Upper lobe of left lung (tissue), 6 donors: ENCODE data around the gene CBLIF. TPM values are rescaled to one million over a fixed set of nuclear protein-coding genes. Genes with fewer than 3 reads are reported as not detected.
A peak's percentile ranks its signal among the peaks of the same experiment; 100 is the strongest.
"Not testable (repeated sequence)": the region's sequence is repeated elsewhere in the genome, so short reads cannot be mapped to it uniquely, and the experiment has no call there.

Source experiments
- ATAC-seq, 2 donors: fragments of 200-7000 bp; cut with Tn5 transposase; one replicate each; pipeline ENCODE4 v1.9.1; 2022; ENCODE audit warnings: mild to moderate bottlenecking in 2 of 2, moderate library complexity in 2 of 2; ENCODE audit not compliant: low FRiP score in 2 of 2
- DNase-seq, 2 donors: peaks; one replicate each; pipeline ENCODE4 v3.0.0-alpha.2; 2019 to 2020
- H3K27ac ChIP-seq, 4 donors: fragments of 200-600 bp; sonication (generic); one replicate each; pipeline ENCODE4 v1.5.1; 2016 to 2019
- H3K27me3 ChIP-seq, 4 donors: fragments of 200-600 bp; sonication (generic); one replicate each; pipeline ENCODE4 v1.5.1; 2017 to 2019
- H3K36me3 ChIP-seq, 4 donors: fragments of 200-600 bp; sonication (generic); one replicate each; pipeline ENCODE4 v1.5.1; 2016 to 2019
- H3K4me1 ChIP-seq, 4 donors: fragments of 200-600 bp; sonication (generic); one replicate each; pipeline ENCODE4 v1.5.1; 2018 to 2019
- H3K4me3 ChIP-seq, 4 donors: fragments of 200-600 bp; sonication (generic); one replicate each; pipeline ENCODE4 v1.5.1; 2017 to 2019; ENCODE audit warnings: mild to moderate bottlenecking in 2 of 4, moderate library complexity in 1 of 4
- H3K9me3 ChIP-seq, 4 donors: fragments of 200-600 bp; sonication (generic); one replicate each; pipeline ENCODE4 v1.5.1; 2018 to 2019
- CTCF ChIP-seq, 6 experiments: fragments of 450-650 bp in 4 of 6; fragments of 200-600 bp in 2 of 6; sonication (generic) in 2 of 6; IDR thresholded peaks; one replicate each; pipeline ENCODE4 v1.5.1; 2016 to 2019; ENCODE audit warnings: antibody characterized with exemption in 6 of 6
- EP300 ChIP-seq, 4 donors: sonication (generic); formaldehyde crosslinking; IDR thresholded peaks; one replicate each; pipeline ENCODE4 v1.5.1; 2017; ENCODE audit warnings: antibody characterized with exemption in 4 of 4, control low read depth in 2 of 4
- POLR2A ChIP-seq, 4 donors: fragments of 450-650 bp; IDR thresholded peaks; one replicate each; pipeline ENCODE4 v1.5.1; 2016 to 2017; ENCODE audit warnings: antibody characterized with exemption in 4 of 4, mild to moderate bottlenecking in 2 of 4
- POLR2AphosphoS5 ChIP-seq, 2 donors: sonication (generic); formaldehyde crosslinking; IDR thresholded peaks; one replicate each; pipeline ENCODE4 v1.5.1; 2017; ENCODE audit warnings: antibody characterized with exemption in 2 of 2
- WGBS, 2 donors: methylation state at CpG; one replicate each; pipeline ENCODE4 v1.1.5; 2017 to 2018; 5-methylcytosine and 5-hydroxymethylcytosine counted together
- total RNA-seq, 6 donors: library from RNA; depleted of rRNA in 4 of 6; stranded (reverse); fragments of >200 nt in 4 of 6; gene quantifications; one replicate each; pipeline versions ENCODE4 v1.1.0 to v1.2.1, GENCODE V29; 2016 to 2021
- donor health status: DM: no; HTN: no; CAD: no; lungs with moderate emphysema.
- donor health status: DM: no; HTN: yes; CAD: no; lungs with severe emphysema.

The CBLIF gene
- total RNA-seq, 6 donors from 2014 or later = not detected

GRCh38 chr11:59791639-59792038 lies 53.7 kb downstream of the CBLIF start:
- DNase-seq (no peak), ATAC-seq (no peak)
- Histone ChIP-seq H3K27me3 (no peaks in the 10 kb centered on the region), H3K27ac (peak overlapping the region in 2 of 4 donors; percentile 28 to 44), H3K9me3 (no peaks in the 10 kb centered on the region), H3K36me3 (peaks cover 14 to 89% (median 43%) of the 10 kb centered on the region in 4 donors), H3K4me3 (no peak overlapping the region), H3K4me1 (peaks cover 16 to 48% (median 34%) of the 10 kb centered on the region in 4 donors)
- 75 to 91% methylated on average over 4 of the region's 4 CpGs for WGBS, 2 donors
- TF ChIP-seq CTCF (IDR thresholded peaks at IDR 0.05) (no peak), EP300 (IDR thresholded peaks at IDR 0.05) (no peak), POLR2AphosphoS5 (IDR thresholded peaks at IDR 0.05) (no peak), POLR2A (IDR thresholded peaks at IDR 0.05) (no peak)

- H3K4me1 ChIP-seq = peaks cover 26 to 46% (median 30%) of the 10 kb centered on the region in 4 donors
- no peaks in the 10 kb centered on the region for H3K9me3 ChIP-seq
- H3K27me3 ChIP-seq = no peaks in the 10 kb centered on the region
- TF ChIP-seq POLR2AphosphoS5 (IDR thresholded peaks at IDR 0.05) (no peak), EP300 (IDR thresholded peaks at IDR 0.05) (no peak), CTCF (IDR thresholded peaks at IDR 0.05) (no peak), POLR2A (IDR thresholded peaks at IDR 0.05) (no peak)
- ATAC-seq = no peak
- no peak overlapping the region for H3K4me3 ChIP-seq
- WGBS, 2 donors = 33 to 52% methylated on average over 3 of the region's 3 CpGs
- H3K27ac ChIP-seq = peak overlapping the region; percentile 44 to 80 (median 68)
- no peak for DNase-seq
- H3K36me3 ChIP-seq = peaks cover 0 to 51% (median 16%) of the 10 kb centered on the region in 4 donors
These were observed 57.5 kb downstream of the CBLIF start for GRCh38 chr11:59787816-59788215.

- H3K27me3 ChIP-seq = no peaks in the 10 kb centered on the region
- peaks cover 26 to 45% (median 30%) of the 10 kb centered on the region in 4 donors for H3K4me1 ChIP-seq
- TF ChIP-seq CTCF (IDR thresholded peaks at IDR 0.05) (no peak), POLR2A (IDR thresholded peaks at IDR 0.05) (no peak), POLR2AphosphoS5 (IDR thresholded peaks at IDR 0.05) (peak in 1 of 2 donors; percentile 36)
- peaks cover 0 to 45% (median 16%) of the 10 kb centered on the region in 4 donors for H3K36me3 ChIP-seq
- no peaks in the 10 kb centered on the region for H3K9me3 ChIP-seq
- ATAC-seq = no peak
- WGBS, 2 donors = 58 to 73% methylated on average over 4 of the region's 4 CpGs
- no peak for DNase-seq
- peak overlapping the region; percentile 44 to 80 (median 68) for H3K27ac ChIP-seq
- no peak overlapping the region for H3K4me3 ChIP-seq
These were observed 58.1 kb downstream of the CBLIF start for GRCh38 chr11:59787255-59787588.

GRCh38 chr11:59785818-59786217 lies 59.5 kb downstream of the CBLIF start:
- no peak for ATAC-seq

GRCh38 chr11:59784441-59784840 lies 60.9 kb downstream of the CBLIF start:
- H3K4me3 ChIP-seq, H3K27me3 ChIP-seq, ATAC-seq, H3K9me3 ChIP-seq, DNase-seq: not testable (repeated sequence)
- Histone ChIP-seq H3K36me3 (peaks cover 0 to 26% (median 7%) of the 10 kb centered on the region in 4 donors), H3K27ac (peak overlapping the region in 1 of 4 donors; percentile 21), H3K4me1 (peaks cover 18 to 28% (median 24%) of the 10 kb centered on the region in 4 donors)
- 87 to 93% methylated on average over 5 of the region's 5 CpGs for WGBS, 2 donors

More at GRCh38 chr11:59785818-59786217, 59.5 kb downstream of the CBLIF start:
- Histone ChIP-seq H3K9me3 (no peaks in the 10 kb centered on the region), H3K4me3 (no peak overlapping the region), H3K27me3 (no peaks in the 10 kb centered on the region), H3K36me3 (peaks cover 0 to 33% (median 10%) of the 10 kb centered on the region in 4 donors), H3K4me1 (peaks cover 20 to 31% (median 26%) of the 10 kb centered on the region in 4 donors), H3K27ac (peak overlapping the region; percentile 0 to 80 (median 44))
- TF ChIP-seq POLR2A (IDR thresholded peaks at IDR 0.05) (no peak), CTCF (IDR thresholded peaks at IDR 0.05) (no peak), POLR2AphosphoS5 (IDR thresholded peaks at IDR 0.05) (no peak), EP300 (IDR thresholded peaks at IDR 0.05) (no peak)
- DNase-seq = no peak
- WGBS, 2 donors = 79 to 83% methylated on average over 3 to 4 of the region's 4 CpGs
